GM19099 (cell line): ENCODE measurements around the gene PHAX.

Experiments used
- POLR2A ChIP-seq: IDR thresholded peaks from 3 replicates; pipeline ENCODE4 v1.6.1; 2011; ENCODE audit warnings: low read depth; ENCODE audit not compliant: insufficient read length; ENCODE audit errors: extremely low read depth

Gene PHAX

DNA sequence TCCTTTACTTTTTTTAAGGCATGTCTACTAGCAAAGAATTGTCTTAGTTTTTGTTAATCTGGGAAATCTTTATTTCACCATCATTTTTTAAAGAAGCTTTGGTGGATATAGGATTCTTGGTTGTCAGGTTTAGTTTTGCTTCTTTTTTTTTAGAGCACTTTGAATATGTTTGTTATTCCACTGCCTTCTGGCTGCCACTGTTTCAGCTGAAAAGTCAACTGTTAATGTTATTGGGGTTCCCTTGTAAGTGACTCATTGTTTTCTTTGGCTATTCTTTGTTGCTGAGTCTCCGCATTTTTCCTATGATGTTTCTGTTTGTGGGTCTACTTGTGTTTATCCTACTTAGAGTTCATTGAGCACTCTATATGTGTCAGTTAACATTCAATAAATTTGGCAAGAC, 44.4 kb downstream of the PHAX start:
- TF ChIP-seq POLR2A: no peak

DNA sequence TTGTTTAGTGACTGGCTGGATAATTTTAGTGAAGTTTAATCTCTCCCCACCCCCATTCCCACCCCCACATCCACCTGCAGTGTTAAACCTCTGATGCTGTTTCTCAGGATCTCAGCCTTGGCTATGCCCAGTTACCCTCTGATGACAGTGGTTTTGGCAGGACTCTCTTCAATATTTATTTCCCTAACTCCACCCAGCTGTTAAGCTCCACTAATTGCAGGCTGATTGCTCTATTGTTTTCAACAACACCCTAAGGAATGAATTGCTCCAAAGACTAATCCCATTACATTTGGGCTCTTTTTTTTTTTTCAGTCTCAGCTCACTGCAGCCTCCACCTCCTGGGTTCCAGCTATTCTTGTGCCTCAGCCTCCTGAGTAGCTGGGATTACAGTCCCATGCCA, 46.3 kb downstream of the PHAX start:
- no peak for TF ChIP-seq POLR2A

DNA sequence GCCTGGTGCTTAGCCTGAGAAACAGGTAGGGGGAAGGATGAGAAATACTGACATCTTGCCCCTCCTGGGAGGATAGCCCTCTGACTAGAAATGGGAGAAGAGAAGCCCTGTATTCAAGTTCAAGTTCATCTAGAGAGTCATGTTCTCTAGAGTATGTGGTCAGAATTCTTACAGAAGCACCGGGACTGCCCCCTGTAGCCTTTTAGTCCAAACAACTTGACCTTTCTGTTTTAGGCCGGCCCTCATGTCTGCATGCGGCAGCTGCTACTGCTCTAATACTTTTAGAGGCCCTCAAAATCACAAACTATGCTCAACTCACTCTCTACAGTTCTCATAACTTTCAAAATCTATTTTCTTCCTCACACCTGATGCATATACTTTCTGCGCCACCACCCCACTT, 47.7 kb downstream of the PHAX start:
- no peak for TF ChIP-seq POLR2A

DNA sequence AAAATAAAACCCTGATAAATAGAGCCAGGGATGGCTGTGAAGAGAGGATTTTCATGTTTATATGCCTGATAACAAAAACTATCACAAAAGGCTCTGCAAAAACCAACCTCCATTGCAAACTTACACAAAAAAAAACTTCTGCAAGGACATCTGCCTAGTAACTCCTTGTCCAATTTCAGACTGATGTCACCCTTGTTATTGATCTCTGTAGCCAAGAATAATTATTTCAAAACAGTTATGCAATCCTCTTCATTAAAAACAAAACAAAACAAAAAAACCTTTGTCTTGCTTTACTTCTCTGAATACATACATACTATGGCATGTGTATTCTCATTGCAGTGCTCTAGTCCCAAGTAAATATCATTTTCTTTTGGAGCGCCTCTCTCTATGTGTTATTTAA, 49.7 kb downstream of the PHAX start:
- TF ChIP-seq POLR2A: no peak

DNA sequence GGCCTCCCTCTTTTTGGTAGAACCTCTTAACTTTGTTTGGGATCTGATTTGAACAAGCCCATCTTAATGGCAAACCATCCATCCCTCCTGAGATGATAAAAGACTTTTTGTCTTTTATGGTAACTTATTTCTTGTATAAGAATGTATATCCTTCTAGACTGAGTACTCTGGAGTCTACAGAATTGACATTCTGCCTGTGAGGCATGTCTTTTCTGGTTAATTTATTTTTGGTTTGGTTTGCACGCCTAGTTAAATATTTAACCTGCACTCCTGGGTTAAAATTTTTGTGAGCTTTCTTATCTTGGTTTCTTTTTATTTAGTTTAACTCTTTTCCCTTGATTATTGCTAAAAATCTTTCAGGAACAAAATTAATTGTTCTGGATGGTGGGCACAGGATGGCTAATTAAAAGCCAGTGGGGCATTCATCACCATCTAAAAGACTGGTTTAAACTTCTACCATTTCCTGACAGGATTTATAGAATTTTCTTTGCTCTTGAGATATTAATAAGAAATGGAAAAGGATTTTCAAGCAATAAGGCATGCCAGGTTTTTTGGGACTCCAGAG, 50.3 kb downstream of the PHAX start:
- no peak for TF ChIP-seq POLR2A

DNA sequence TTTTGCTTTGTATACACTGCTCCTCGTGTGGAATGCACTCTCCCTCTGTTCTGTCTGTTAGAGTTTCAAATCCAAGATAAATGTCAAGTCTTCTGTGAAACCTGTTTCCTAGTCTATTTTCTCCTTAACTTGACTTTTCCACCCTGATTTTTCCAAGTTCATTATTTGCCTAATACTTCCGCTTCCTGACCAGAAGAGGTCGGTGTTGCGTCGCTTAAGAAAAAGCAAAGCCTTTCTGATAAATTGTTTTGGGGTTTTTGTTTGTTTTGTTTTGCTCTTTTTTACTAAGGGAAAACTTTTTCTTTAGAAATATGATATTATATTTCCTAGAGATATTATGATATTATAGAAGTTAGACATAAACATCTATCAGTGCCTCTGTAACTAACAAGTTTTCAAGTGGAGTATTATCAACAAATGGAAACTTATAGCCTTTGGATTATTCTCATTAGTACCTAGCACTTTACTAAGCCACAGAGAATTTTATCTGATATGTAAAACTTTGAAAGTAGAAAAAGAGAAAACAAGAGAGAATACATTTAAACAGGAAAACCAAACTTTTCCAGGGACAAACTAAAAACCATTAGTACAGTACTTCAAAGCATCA, 55.8 kb downstream of the PHAX start:
- no peak for TF ChIP-seq POLR2A

DNA sequence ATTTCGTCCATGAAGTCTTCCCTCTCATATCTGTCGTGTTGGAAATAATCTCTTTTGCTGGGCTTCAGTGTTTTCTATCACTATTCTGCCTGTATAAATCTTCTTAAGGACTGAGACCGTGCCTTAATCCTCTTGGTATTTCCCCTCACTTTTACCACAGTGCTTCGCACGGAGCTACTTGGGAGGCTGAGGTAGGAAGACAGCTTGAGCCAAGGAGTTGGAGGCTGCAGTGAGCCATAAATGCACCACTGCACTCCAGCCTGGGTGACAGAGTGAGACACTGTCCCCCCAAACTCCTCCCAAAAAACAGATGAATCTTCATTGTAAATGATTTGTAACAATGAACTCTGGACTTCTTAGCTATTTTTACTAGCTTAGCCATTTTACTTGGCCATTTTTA, 57.8 kb downstream of the PHAX start:
- TF ChIP-seq POLR2A: no peak

DNA sequence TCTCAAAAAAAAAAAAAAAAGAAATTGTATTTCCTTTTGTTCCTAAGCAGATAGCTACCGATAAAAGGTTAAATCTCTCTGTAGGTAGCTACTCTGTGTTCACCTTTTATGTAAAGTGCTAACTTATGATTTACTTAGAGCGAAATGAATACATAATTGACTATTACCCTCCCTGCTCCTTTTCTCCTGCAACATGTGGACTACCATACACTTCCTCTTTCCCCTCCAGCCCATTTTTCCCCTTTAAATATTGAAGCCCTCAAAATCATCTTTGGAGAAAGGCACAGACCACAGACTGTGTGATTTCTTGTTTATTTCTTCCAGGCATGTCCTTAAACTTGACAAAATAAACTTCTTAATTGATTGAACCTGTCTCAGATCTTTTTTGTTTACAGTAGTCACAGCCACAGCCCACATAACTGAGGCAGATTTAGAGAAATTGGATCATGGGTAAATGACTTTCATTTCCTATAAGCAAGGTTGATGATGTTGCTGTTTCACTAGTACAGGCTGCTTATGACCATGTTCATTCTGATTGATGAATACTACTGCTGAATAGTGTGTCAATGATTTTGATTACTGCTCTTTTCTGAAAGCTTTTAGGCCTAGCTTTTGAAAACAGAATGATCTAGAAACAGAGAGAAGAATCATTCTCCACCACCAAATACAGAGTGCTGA, 59.2 kb downstream of the PHAX start:
- no peak for TF ChIP-seq POLR2A

DNA sequence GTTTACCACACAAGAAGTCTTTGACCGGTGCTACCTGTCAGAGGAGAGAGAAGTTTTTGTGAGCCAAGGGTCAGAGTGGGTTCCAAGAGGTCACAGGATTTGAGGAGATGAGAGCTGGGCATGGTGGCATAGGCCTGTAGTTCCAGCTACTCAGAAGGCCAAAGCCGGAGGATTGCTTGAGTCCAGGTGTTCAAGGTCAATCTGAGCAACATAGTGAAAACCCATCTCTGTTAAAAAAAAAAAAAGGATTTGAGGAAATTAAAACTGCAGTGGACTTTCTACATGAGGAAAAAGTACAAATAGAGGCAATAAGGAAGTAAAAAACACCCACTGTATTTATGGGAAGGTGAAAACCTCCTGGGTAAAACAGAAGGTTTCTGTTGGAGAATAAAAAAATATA, 63.8 kb downstream of the PHAX start:
- TF ChIP-seq POLR2A: no peak

DNA sequence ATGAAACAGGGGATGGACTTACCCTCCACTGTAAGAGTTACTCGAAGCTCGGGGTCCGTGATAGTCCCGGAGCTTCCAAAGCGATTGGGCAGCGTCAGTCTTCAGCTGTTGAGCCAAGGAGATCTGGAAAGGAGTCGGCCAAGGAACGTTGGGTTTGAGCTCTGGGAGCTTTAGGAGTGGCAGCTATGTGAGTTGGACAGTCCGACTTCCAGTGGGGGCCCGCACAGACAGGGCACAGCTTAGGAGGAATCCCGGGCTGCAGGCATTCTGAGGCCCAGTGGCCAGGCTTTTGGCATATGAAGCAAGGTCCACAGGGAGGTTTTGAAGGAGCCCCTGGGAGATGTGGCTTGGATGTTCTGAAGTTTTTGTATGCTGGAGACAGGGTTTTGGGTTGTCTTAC, 72.7 kb downstream of the PHAX start:
- no peak for TF ChIP-seq POLR2A

DNA sequence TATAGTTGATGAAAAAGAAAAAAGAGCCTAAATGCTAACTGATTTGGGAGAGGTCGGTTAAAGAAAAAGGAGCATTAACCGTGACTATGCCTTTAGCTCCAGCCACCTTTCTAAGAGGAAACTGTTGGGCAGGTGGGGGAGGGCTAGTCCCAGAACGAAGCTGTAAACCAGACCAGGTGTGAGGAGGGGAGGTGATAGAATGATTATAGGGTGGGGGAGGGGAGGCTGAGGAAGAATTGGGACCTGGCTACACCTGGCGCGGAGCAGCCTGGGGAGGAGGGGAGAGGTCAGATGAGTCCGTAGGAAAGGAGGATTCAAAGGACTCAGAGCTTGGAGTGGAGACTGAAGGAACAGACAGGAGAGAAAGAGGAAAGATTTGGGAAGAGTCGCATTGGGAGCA, 73.4 kb downstream of the PHAX start:
- no peak for TF ChIP-seq POLR2A

DNA sequence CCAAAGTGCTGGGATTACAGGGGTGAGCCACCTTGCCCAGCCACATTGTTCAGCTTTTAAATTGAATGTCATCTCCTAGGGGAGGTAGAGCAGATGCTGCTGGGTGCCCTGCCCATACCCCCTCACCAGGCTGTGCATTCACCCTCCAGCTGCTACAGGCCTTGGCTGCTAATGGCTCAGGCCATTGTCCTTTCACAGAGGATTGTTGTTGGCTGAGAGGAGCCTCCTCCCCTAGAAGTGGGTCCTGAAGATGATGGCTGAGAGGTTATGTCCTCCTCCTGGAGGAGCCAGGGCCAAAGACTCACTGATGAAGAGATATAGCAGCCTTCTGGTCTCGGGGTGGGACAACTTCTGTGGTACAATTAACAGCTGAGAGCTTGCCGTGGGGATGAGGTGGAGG, 74.6 kb downstream of the PHAX start:
- TF ChIP-seq POLR2A: no peak

DNA sequence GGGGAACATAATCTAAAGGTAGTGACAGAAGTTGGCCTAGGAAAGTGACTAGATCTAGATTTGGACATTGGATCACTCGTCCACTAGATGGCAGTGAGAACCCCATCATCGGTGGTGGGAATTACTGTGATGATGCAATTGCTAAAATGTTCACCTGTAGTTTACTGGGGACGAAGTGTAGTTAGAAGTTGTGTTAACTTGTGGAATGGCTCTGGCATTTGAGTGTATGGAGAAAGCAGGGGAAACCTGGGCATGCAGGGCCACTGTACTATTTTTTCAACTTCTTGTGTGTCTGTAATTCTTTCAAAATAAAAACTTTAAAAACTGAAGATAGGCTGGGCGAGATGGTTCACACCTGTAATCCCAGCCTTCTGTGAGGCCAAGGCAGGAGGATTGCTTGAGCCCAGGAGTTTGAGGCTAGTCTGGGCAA, 75.5 kb downstream of the PHAX start:
- TF ChIP-seq POLR2A: no peak
